BE2C (cell line): Measurements from ENCODE around the gene RALGPS2.

Experiments
- DNase-seq: peaks from one replicate; pipeline ENCODE4 v3.0.0-alpha.2; 2020
- H3K27me3 ChIP-seq: fragments of 250-450 bp; sonication (Bioruptor Pico); 2 replicates; pipeline ENCODE4 v1.5.1; 2020; ENCODE audit warnings: mild to moderate bottlenecking
- H3K36me3 ChIP-seq: fragments of 250-450 bp; sonication (Bioruptor Pico); 2 replicates; pipeline ENCODE4 v1.5.1; 2020; ENCODE audit warnings: mild to moderate bottlenecking
- H3K4me1 ChIP-seq: fragments of 250-450 bp; sonication (Bioruptor Pico); 2 replicates; pipeline ENCODE4 v1.5.1; 2020
- H3K4me3 ChIP-seq: 2 replicates; pipeline ENCODE4 v1.5.1; 2011; ENCODE audit warnings: low read depth, low read length
- H3K9me3 ChIP-seq: fragments of 250-450 bp; sonication (Bioruptor Pico); 2 replicates; pipeline ENCODE4 v1.5.1; 2020
- CTCF ChIP-seq: IDR thresholded peaks from 2 replicates; pipeline ENCODE4 v1.5.1; 2012; ENCODE audit warnings: mild to moderate bottlenecking, low read depth, low read length

Gene RALGPS2

GRCh38 chr1:178910023-178910422 is 185.0 kb downstream of the RALGPS2 start:
- Histone ChIP-seq H3K27me3 (no peaks in the 10 kb centered on the region), H3K4me3 (no peak overlapping the region), H3K36me3 (no peaks in the 10 kb centered on the region), H3K4me1 (no peaks in the 10 kb centered on the region), H3K9me3 (no peaks in the 10 kb centered on the region)
- no peak for TF ChIP-seq CTCF
- DNase-seq: no peak

- H3K4me3 ChIP-seq: no peak overlapping the region
- no peak for DNase-seq
- H3K9me3 ChIP-seq: no peaks in the 10 kb centered on the region
- no peak for TF ChIP-seq CTCF
- no peaks in the 10 kb centered on the region for H3K4me1 ChIP-seq
- H3K36me3 ChIP-seq: no peaks in the 10 kb centered on the region
- no peaks in the 10 kb centered on the region for H3K27me3 ChIP-seq
These were observed 187.6 kb downstream of the RALGPS2 start for GRCh38 chr1:178912597-178912996.

GRCh38 chr1:178916448-178917174 is 191.6 kb downstream of the RALGPS2 start:
- Histone ChIP-seq H3K27me3 (no peaks in the 10 kb centered on the region), H3K4me3 (no peak overlapping the region), H3K9me3 (no peaks in the 10 kb centered on the region), H3K36me3 (no peaks in the 10 kb centered on the region), H3K4me1 (no peaks in the 10 kb centered on the region)
- no peak for DNase-seq
- no peak for TF ChIP-seq CTCF

- no peaks in the 10 kb centered on the region for H3K36me3 ChIP-seq
- no peak for TF ChIP-seq CTCF
These were observed 193.3 kb downstream of the RALGPS2 start for GRCh38 chr1:178918308-178918707.

GRCh38 chr1:178918955-178919354 is 193.9 kb downstream of the RALGPS2 start:
- DNase-seq: no peak
- Histone ChIP-seq H3K4me1 (no peaks in the 10 kb centered on the region), H3K9me3 (no peaks in the 10 kb centered on the region), H3K4me3 (no peak overlapping the region), H3K27me3 (no peaks in the 10 kb centered on the region), H3K36me3 (no peaks in the 10 kb centered on the region)
- TF ChIP-seq CTCF: no peak

More at GRCh38 chr1:178918308-178918707, 193.3 kb downstream of the RALGPS2 start:
- no peaks in the 10 kb centered on the region for H3K9me3 ChIP-seq
- no peak overlapping the region for H3K4me3 ChIP-seq
- no peaks in the 10 kb centered on the region for H3K27me3 ChIP-seq
- no peak for DNase-seq
- H3K4me1 ChIP-seq: no peaks in the 10 kb centered on the region

GRCh38 chr1:178919581-178919980 is 194.5 kb downstream of the RALGPS2 start:
- Histone ChIP-seq H3K4me3 (no peak overlapping the region), H3K36me3 (no peaks in the 10 kb centered on the region)
- no peak for TF ChIP-seq CTCF

More at GRCh38 chr1:178919581-178919980, 194.5 kb downstream of the RALGPS2 start:
- no peak for DNase-seq
- Histone ChIP-seq H3K27me3 (no peaks in the 10 kb centered on the region), H3K4me1 (no peaks in the 10 kb centered on the region), H3K9me3 (no peaks in the 10 kb centered on the region)
